ENCODE data around the gene ARID3A.

GRCh38 chr19:954672-955494 is 29.0 kb downstream of the ARID3A start:
- TF ChIP-seq, protein P1, sequence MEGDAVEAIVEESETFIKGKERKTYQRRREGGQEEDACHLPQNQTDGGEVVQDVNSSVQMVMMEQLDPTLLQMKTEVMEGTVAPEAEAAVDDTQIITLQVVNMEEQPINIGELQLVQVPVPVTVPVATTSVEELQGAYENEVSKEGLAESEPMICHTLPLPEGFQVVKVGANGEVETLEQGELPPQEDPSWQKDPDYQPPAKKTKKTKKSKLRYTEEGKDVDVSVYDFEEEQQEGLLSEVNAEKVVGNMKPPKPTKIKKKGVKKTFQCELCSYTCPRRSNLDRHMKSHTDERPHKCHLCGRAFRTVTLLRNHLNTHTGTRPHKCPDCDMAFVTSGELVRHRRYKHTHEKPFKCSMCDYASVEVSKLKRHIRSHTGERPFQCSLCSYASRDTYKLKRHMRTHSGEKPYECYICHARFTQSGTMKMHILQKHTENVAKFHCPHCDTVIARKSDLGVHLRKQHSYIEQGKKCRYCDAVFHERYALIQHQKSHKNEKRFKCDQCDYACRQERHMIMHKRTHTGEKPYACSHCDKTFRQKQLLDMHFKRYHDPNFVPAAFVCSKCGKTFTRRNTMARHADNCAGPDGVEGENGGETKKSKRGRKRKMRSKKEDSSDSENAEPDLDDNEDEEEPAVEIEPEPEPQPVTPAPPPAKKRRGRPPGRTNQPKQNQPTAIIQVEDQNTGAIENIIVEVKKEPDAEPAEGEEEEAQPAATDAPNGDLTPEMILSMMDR (IDR thresholded peaks at IDR 0.05; ENCODE audit: insufficient read depth, low read length, poor library complexity, severe bottlenecking) = no peak
- TF ChIP-seq EZH2phosphoT487 (conservative IDR thresholded peaks at IDR 0.05; ENCODE audit: low read length) = no peak
